Measurements from ENCODE around the gene PAK3. TPM values are rescaled to one million over a fixed set of nuclear protein-coding genes. Genes with fewer than 3 reads are reported as not detected.

The PAK3 gene
- total RNA-seq: 4.3 TPM

GRCh38 chrX:111095974-111096895 is at the start of gene PAK3:
TSS of gene PAK3 (plus strand) at chrX:111096191. CDS start at chrX:111123104, 26,913 bp downstream.

GRCh38 chrX:111270339-111270738 is 174.3 kb downstream of the PAK3 start, which contains the start of gene CAPN6:
TSS of gene CAPN6 (minus strand) at chrX:111270483. CDS start at chrX:111263936, 6,547 bp downstream.

Small RNA genes within 50 kb of the gene (small RNA-seq; reads per million reads assigned to genes)
- gene FCF1P4 (ENCODE audit: low replicate concordance): not detected

Other genes starting within 250 kb of the PAK3 start
- gene CAPN6, start 174.3 kb downstream of the PAK3 start, total RNA-seq: 38.8 TPM

Data from metanephros (tissue), 2 donors.